ENCODE results near the gene TMEM233. TPM values are rescaled to one million over a fixed set of nuclear protein-coding genes. Genes with fewer than 3 reads are reported as not detected.
A peak's percentile ranks its signal among the peaks of the same experiment; 100 is the strongest.

Gene TMEM233
- polyA plus RNA-seq, 1 donor from 2014 or later: not detected

DNA sequence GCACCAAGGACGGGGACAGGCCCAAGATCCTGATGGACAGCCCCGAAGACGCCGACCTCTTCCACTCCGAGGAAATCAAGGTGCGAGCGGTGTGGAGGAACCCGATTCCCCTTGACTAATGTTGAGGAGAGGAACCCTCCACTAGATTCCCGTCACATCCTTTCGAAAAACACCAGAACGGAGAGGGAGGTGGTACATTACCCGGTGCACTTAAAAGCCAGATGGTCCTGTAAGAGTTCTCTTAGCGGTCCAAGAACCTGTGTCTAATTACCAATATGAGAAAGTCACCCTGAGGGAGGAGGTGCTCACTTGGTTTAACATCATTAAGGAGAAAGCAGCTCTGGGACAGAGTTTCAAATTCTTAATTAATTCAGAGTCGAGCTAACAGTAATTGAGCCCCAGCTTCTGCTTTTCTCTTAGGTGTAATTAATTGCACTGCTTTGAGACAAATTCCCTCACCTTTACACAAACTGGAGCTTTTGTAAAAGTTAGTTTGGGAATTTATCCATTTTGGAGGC, 74.8 kb downstream of the TMEM233 start:
- H3K27ac ChIP-seq (ENCODE audit: low read length): peak overlapping the region; percentile 81
- no peaks in the 10 kb centered on the region for H3K36me3 ChIP-seq (ENCODE audit: insufficient read depth, low read length)
- no peaks in the 10 kb centered on the region for H3K27me3 ChIP-seq (ENCODE audit: insufficient read depth, low read depth, low read length)
- H3K9me3 ChIP-seq (ENCODE audit: low read length): no peaks in the 10 kb centered on the region
- TF ChIP-seq POLR2AphosphoS5 (IDR thresholded peaks at IDR 0.05) (no peak), SMC3 (conservative IDR thresholded peaks at IDR 0.05; ENCODE audit: poor library complexity) (no peak), EZH2 (IDR thresholded peaks at IDR 0.05; ENCODE audit: borderline replicate concordance, insufficient read depth, low read length, poor library complexity, severe bottlenecking) (no peak), RAD21 (conservative IDR thresholded peaks at IDR 0.05) (no peak)
- TF ChIP-seq, protein P1, sequence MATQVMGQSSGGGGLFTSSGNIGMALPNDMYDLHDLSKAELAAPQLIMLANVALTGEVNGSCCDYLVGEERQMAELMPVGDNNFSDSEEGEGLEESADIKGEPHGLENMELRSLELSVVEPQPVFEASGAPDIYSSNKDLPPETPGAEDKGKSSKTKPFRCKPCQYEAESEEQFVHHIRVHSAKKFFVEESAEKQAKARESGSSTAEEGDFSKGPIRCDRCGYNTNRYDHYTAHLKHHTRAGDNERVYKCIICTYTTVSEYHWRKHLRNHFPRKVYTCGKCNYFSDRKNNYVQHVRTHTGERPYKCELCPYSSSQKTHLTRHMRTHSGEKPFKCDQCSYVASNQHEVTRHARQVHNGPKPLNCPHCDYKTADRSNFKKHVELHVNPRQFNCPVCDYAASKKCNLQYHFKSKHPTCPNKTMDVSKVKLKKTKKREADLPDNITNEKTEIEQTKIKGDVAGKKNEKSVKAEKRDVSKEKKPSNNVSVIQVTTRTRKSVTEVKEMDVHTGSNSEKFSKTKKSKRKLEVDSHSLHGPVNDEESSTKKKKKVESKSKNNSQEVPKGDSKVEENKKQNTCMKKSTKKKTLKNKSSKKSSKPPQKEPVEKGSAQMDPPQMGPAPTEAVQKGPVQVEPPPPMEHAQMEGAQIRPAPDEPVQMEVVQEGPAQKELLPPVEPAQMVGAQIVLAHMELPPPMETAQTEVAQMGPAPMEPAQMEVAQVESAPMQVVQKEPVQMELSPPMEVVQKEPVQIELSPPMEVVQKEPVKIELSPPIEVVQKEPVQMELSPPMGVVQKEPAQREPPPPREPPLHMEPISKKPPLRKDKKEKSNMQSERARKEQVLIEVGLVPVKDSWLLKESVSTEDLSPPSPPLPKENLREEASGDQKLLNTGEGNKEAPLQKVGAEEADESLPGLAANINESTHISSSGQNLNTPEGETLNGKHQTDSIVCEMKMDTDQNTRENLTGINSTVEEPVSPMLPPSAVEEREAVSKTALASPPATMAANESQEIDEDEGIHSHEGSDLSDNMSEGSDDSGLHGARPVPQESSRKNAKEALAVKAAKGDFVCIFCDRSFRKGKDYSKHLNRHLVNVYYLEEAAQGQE (IDR thresholded peaks at IDR 0.05; ENCODE audit: borderline replicate concordance): no peak
- TF ChIP-seq, protein P2, sequence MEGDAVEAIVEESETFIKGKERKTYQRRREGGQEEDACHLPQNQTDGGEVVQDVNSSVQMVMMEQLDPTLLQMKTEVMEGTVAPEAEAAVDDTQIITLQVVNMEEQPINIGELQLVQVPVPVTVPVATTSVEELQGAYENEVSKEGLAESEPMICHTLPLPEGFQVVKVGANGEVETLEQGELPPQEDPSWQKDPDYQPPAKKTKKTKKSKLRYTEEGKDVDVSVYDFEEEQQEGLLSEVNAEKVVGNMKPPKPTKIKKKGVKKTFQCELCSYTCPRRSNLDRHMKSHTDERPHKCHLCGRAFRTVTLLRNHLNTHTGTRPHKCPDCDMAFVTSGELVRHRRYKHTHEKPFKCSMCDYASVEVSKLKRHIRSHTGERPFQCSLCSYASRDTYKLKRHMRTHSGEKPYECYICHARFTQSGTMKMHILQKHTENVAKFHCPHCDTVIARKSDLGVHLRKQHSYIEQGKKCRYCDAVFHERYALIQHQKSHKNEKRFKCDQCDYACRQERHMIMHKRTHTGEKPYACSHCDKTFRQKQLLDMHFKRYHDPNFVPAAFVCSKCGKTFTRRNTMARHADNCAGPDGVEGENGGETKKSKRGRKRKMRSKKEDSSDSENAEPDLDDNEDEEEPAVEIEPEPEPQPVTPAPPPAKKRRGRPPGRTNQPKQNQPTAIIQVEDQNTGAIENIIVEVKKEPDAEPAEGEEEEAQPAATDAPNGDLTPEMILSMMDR (IDR thresholded peaks at IDR 0.05; ENCODE audit: poor library complexity, severe bottlenecking): no peak
- no peaks in the 10 kb centered on the region for H3K9me2 ChIP-seq (ENCODE audit: insufficient read depth, low read length)
- peak overlapping the region; percentile 85 for H3K4me2 ChIP-seq (ENCODE audit: low read length)
- peak overlapping the region; percentile 71 for H2AFZ ChIP-seq (ENCODE audit: low read depth, low read length)
- no peaks in the 10 kb centered on the region for H3F3A ChIP-seq (ENCODE audit: insufficient read depth, low read length, poor library complexity, severe bottlenecking)
- no peaks in the 10 kb centered on the region for H4K20me1 ChIP-seq (ENCODE audit: insufficient read depth)
- peak overlapping the region; percentile 81 for H3K4me3 ChIP-seq (ENCODE audit: low read length)
- peak overlapping the region; percentile 85 for H3K9ac ChIP-seq (ENCODE audit: low read length)
- H3K79me2 ChIP-seq (replicated peaks; ENCODE audit: insufficient read depth, low read length): peaks cover 11% of the 10 kb centered on the region

DNA sequence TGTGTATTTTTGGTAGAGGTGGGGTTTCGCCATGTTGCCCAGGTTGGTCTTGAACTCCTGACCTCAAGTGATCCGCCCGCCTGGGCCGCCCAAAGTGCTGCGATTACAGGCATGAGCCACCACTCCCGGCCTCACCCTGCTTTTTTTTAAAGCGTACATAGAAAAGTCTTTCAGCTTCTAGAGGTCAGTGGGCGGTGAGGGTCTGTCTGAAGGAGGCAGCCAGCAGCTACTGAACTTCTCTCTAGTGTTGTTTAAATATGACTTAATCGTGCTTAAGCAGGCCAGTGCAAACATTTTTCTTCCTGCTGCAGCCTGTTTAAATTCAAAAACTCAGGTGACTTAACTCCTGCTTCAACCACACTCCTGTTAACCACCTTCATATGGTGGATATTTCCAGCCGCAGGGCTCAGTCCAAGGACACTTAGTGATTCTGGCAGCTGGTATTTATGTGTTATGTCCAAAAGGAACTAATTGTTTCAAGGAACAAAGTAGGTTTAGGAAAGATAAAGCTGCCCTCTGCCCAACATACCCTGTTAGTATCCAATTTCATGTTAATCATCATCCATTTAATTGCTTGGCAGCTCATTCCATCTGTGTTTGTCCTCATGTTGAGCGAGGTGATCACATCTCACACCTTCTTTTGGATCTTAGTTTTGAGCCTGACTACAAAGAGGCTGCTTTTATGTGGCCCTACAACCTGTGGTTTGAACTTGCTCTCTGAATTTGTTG, 76.3 kb downstream of the TMEM233 start:
- peaks cover 11% of the 10 kb centered on the region for H3K79me2 ChIP-seq (replicated peaks; ENCODE audit: insufficient read depth, low read length)
- no peaks in the 10 kb centered on the region for H3K27me3 ChIP-seq (ENCODE audit: insufficient read depth, low read depth, low read length)
- no peak overlapping the region for H3K9ac ChIP-seq (ENCODE audit: low read length)
- H3K9me2 ChIP-seq (ENCODE audit: insufficient read depth, low read length): no peaks in the 10 kb centered on the region
- no peaks in the 10 kb centered on the region for H3K9me3 ChIP-seq (ENCODE audit: low read length)
- H3F3A ChIP-seq (ENCODE audit: insufficient read depth, low read length, poor library complexity, severe bottlenecking): no peaks in the 10 kb centered on the region
- no peak overlapping the region for H2AFZ ChIP-seq (ENCODE audit: low read depth, low read length)
- TF ChIP-seq POLR2AphosphoS5 (IDR thresholded peaks at IDR 0.05) (no peak), SMC3 (conservative IDR thresholded peaks at IDR 0.05; ENCODE audit: poor library complexity) (no peak), MXI1 (conservative IDR thresholded peaks at IDR 0.05; ENCODE audit: poor library complexity, severe bottlenecking) (no peak), EZH2 (IDR thresholded peaks at IDR 0.05; ENCODE audit: borderline replicate concordance, insufficient read depth, low read length, poor library complexity, severe bottlenecking) (no peak), EP300 (conservative IDR thresholded peaks at IDR 0.05; ENCODE audit: poor library complexity, severe bottlenecking) (no peak), TAF1 (IDR thresholded peaks at IDR 0.05; ENCODE audit: low read depth) (no peak), RAD21 (conservative IDR thresholded peaks at IDR 0.05) (no peak)
- TF ChIP-seq, protein P2 (IDR thresholded peaks at IDR 0.05; ENCODE audit: poor library complexity, severe bottlenecking): no peak
- TF ChIP-seq, protein P1 (IDR thresholded peaks at IDR 0.05; ENCODE audit: borderline replicate concordance): no peak
- no peak overlapping the region for H3K27ac ChIP-seq (ENCODE audit: low read length)
- H3K36me3 ChIP-seq (ENCODE audit: insufficient read depth, low read length): no peaks in the 10 kb centered on the region
- peak overlapping the region; percentile 37 for H3K4me3 ChIP-seq (ENCODE audit: low read length)
- no peaks in the 10 kb centered on the region for H4K20me1 ChIP-seq (ENCODE audit: insufficient read depth)
- no peak overlapping the region for H3K4me2 ChIP-seq (ENCODE audit: low read length)
